SU-DHL-6 (cell line): ENCODE results near the gene NEIL1.

Experiments
- H2AFZ ChIP-seq: fragments of 200-600 bp; sonication (generic); 2 replicates; pipeline ENCODE4 v1.6.1; 2014; ENCODE audit warnings: low read depth, mild to moderate bottlenecking, moderate library complexity, mixed read lengths, antibody characterized with exemption, low read length; ENCODE audit not compliant: severe bottlenecking
- H3F3A ChIP-seq: fragments of 200-600 bp; shearing (Covaris generic); 2 replicates; pipeline ENCODE4 v1.6.0; 2016; ENCODE audit warnings: antibody characterized with exemption, mild to moderate bottlenecking; ENCODE audit not compliant: insufficient read depth
- H3K27ac ChIP-seq: fragments of 200-600 bp; sonication (generic); 2 replicates; pipeline ENCODE4 v1.5.1; 2016; ENCODE audit warnings: low read depth, mild to moderate bottlenecking, low read length, moderate library complexity, mixed read lengths
- H3K27me3 ChIP-seq: fragments of 200-600 bp; sonication (generic), shearing (Covaris generic); 2 replicates; pipeline ENCODE4 v1.6.0; 2014; ENCODE audit warnings: mild to moderate bottlenecking, low read length
- H3K36me3 ChIP-seq: fragments of 200-600 bp; sonication (generic); 2 replicates; pipeline ENCODE4 v1.6.1; 2014; ENCODE audit warnings: mild to moderate bottlenecking, low read length, mixed read lengths
- H3K4me2 ChIP-seq: fragments of 300-600, 200-600 bp; shearing (Covaris generic), sonication (generic); 2 replicates; pipeline ENCODE4 v1.6.0; 2014; ENCODE audit warnings: low read length, low read depth, mild to moderate bottlenecking; ENCODE audit not compliant: poor library complexity, severe bottlenecking
- H3K4me3 ChIP-seq: fragments of 200-600 bp; sonication (generic); 2 replicates; pipeline ENCODE4 v1.5.1; 2014; ENCODE audit warnings: antibody characterized with exemption, low read length, mild to moderate bottlenecking, mixed read lengths; ENCODE audit not compliant: insufficient read depth, poor library complexity, severe bottlenecking
- H3K79me2 ChIP-seq: fragments of 200-600 bp; sonication (generic); 2 replicates; pipeline ENCODE4 v1.6.1; 2014; ENCODE audit warnings: mild to moderate bottlenecking, low read length, moderate library complexity; ENCODE audit not compliant: insufficient read depth
- H3K9ac ChIP-seq: fragments of 200-600 bp; sonication (generic); 2 replicates; pipeline ENCODE4 v1.7.0; 2014; ENCODE audit warnings: mild to moderate bottlenecking, low read length
- H3K9me2 ChIP-seq: fragments of 200-600 bp; sonication (generic); replicated peaks from 2 replicates; pipeline ENCODE4 v1.6.1; 2014; ENCODE audit warnings: low read length; ENCODE audit not compliant: insufficient read depth
- H3K9me3 ChIP-seq: fragments of 200-600 bp; sonication (generic); 2 replicates; pipeline ENCODE4 v1.6.1; 2014; ENCODE audit warnings: low read length, mixed read lengths; ENCODE audit not compliant: insufficient read depth
- H4K20me1 ChIP-seq: fragments of 200-600 bp; sonication (generic); 2 replicates; pipeline ENCODE4 v1.6.1; 2014; ENCODE audit warnings: low read depth, mild to moderate bottlenecking, antibody characterized with exemption, low read length, moderate library complexity, mixed read lengths
- EZH2phosphoT487 ChIP-seq: fragments of 200-600 bp; sonication (generic), shearing (Covaris generic); conservative IDR thresholded peaks from 2 replicates; pipeline ENCODE4 v1.6.1; 2018; ENCODE audit warnings: mild to moderate bottlenecking, antibody characterized with exemption, low read length, moderate library complexity, mixed read lengths
- TF ChIP-seq, protein P1 (sequence below): fragments of 200-600 bp; sonication (generic); IDR thresholded peaks from one replicate; pipeline ENCODE4 v1.5.1; 2017; ENCODE audit warnings: antibody characterized with exemption, mild to moderate bottlenecking, low read length, moderate library complexity; ENCODE audit not compliant: insufficient read depth, poor library complexity, severe bottlenecking

NEIL1 gene

DNA sequence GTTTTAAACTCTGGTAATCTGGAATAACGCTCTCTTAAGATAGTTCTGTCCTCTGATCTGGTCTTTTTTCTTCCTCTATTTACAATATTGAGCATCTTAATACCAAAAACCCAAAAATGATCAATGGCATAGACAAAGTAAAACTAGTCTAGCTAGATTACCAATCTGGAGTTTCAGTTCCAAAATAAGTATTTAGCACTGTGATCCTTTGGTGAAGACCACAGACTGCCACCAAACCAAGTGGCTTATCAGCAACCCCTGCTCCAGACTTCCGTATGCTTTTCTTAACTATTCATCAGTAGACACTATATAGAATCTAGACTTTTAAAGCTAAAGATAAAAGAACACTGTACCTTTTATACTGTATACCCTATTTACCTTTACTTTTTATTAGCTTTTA lies 57.1 kb downstream of the NEIL1 start:
- H3K27ac ChIP-seq, result no peak overlapping the region
- TF ChIP-seq, protein P1, sequence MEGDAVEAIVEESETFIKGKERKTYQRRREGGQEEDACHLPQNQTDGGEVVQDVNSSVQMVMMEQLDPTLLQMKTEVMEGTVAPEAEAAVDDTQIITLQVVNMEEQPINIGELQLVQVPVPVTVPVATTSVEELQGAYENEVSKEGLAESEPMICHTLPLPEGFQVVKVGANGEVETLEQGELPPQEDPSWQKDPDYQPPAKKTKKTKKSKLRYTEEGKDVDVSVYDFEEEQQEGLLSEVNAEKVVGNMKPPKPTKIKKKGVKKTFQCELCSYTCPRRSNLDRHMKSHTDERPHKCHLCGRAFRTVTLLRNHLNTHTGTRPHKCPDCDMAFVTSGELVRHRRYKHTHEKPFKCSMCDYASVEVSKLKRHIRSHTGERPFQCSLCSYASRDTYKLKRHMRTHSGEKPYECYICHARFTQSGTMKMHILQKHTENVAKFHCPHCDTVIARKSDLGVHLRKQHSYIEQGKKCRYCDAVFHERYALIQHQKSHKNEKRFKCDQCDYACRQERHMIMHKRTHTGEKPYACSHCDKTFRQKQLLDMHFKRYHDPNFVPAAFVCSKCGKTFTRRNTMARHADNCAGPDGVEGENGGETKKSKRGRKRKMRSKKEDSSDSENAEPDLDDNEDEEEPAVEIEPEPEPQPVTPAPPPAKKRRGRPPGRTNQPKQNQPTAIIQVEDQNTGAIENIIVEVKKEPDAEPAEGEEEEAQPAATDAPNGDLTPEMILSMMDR, result no peak
- TF ChIP-seq EZH2phosphoT487, result no peak
- H3K9ac ChIP-seq, result no peak overlapping the region
- H3K36me3 ChIP-seq, result peaks cover 32% of the 10 kb centered on the region
- no peaks in the 10 kb centered on the region for H3K27me3 ChIP-seq
- no peak overlapping the region for H2AFZ ChIP-seq
- H4K20me1 ChIP-seq, result no peaks in the 10 kb centered on the region
- H3K4me3 ChIP-seq, result no peak overlapping the region
- no peak overlapping the region for H3K4me2 ChIP-seq
- H3K9me2 ChIP-seq, result no peaks in the 10 kb centered on the region
- no peaks in the 10 kb centered on the region for H3K9me3 ChIP-seq
- H3K79me2 ChIP-seq, result 0 out of 2 replicates have a peak, but pooled peaks cover 3% of the 10 kb centered on the region
- no peaks in the 10 kb centered on the region for H3F3A ChIP-seq
